Measurements from ENCODE around the gene COL6A1.

The COL6A1 gene

GRCh38 chr21:45962531-45963231, 18.9 kb upstream of the COL6A1 start:
- DNase-seq (ENCODE audit: low read depth, low spot score): no peak
- Histone ChIP-seq H3K4me1 (ENCODE audit: insufficient read depth, insufficient read length) (no peaks in the 10 kb centered on the region), H3K9ac (ENCODE audit: insufficient read length, low read depth) (no peak overlapping the region), H3K36me3 (ENCODE audit: insufficient read depth, insufficient read length, low read length) (no peaks in the 10 kb centered on the region), H3K9me3 (ENCODE audit: insufficient read depth, low read length) (peaks cover 85% of the 10 kb centered on the region), H3K4me3 (ENCODE audit: insufficient read length, low read depth) (no peak overlapping the region), H3K27me3 (ENCODE audit: insufficient read depth, insufficient read length) (no peaks in the 10 kb centered on the region)
- TF ChIP-seq YY1 (IDR thresholded peaks at IDR 0.05; ENCODE audit: insufficient read depth, insufficient read length) (no peak), SUZ12 (IDR thresholded peaks at IDR 0.05; ENCODE audit: extremely low read depth, insufficient read depth, insufficient read length) (no peak), ZNF274 (IDR thresholded peaks at IDR 0.05; ENCODE audit: low read depth, low read length) (no peak)

GRCh38 chr21:45963232-45963570, 18.4 kb upstream of the COL6A1 start:
- Histone ChIP-seq H3K9me3 (ENCODE audit: insufficient read depth, low read length) (peaks cover 85% of the 10 kb centered on the region), H3K27me3 (ENCODE audit: insufficient read depth, insufficient read length) (no peaks in the 10 kb centered on the region), H3K4me1 (ENCODE audit: insufficient read depth, insufficient read length) (no peaks in the 10 kb centered on the region), H3K36me3 (ENCODE audit: insufficient read depth, insufficient read length, low read length) (no peaks in the 10 kb centered on the region), H3K4me3 (ENCODE audit: insufficient read length, low read depth) (no peak overlapping the region), H3K9ac (ENCODE audit: insufficient read length, low read depth) (no peak overlapping the region)
- TF ChIP-seq SUZ12 (IDR thresholded peaks at IDR 0.05; ENCODE audit: extremely low read depth, insufficient read depth, insufficient read length): no peak
- TF ChIP-seq ZNF274 (IDR thresholded peaks at IDR 0.05; ENCODE audit: low read depth, low read length): no peak
- no peak for TF ChIP-seq YY1 (IDR thresholded peaks at IDR 0.05; ENCODE audit: insufficient read depth, insufficient read length)
- no peak for DNase-seq (ENCODE audit: low read depth, low spot score)

GRCh38 chr21:45964649-45965048, 16.9 kb upstream of the COL6A1 start:
- Histone ChIP-seq H3K27me3 (ENCODE audit: insufficient read depth, insufficient read length) (no peaks in the 10 kb centered on the region), H3K36me3 (ENCODE audit: insufficient read depth, insufficient read length, low read length) (no peaks in the 10 kb centered on the region), H3K4me1 (ENCODE audit: insufficient read depth, insufficient read length) (no peaks in the 10 kb centered on the region), H3K9me3 (ENCODE audit: insufficient read depth, low read length) (peaks cover 79% of the 10 kb centered on the region), H3K9ac (ENCODE audit: insufficient read length, low read depth) (no peak overlapping the region), H3K4me3 (ENCODE audit: insufficient read length, low read depth) (no peak overlapping the region)
- DNase-seq (ENCODE audit: low read depth, low spot score): no peak
- TF ChIP-seq SUZ12 (IDR thresholded peaks at IDR 0.05; ENCODE audit: extremely low read depth, insufficient read depth, insufficient read length) (no peak), YY1 (IDR thresholded peaks at IDR 0.05; ENCODE audit: insufficient read depth, insufficient read length) (no peak), ZNF274 (IDR thresholded peaks at IDR 0.05; ENCODE audit: low read depth, low read length) (no peak)

- no peak for DNase-seq (ENCODE audit: low read depth, low spot score)
- no peak overlapping the region for H3K9ac ChIP-seq (ENCODE audit: insufficient read length, low read depth)
- H3K27me3 ChIP-seq (ENCODE audit: insufficient read depth, insufficient read length): no peaks in the 10 kb centered on the region
- peaks cover 3% of the 10 kb centered on the region for H3K4me1 ChIP-seq (ENCODE audit: insufficient read depth, insufficient read length)
- peaks cover 73% of the 10 kb centered on the region for H3K9me3 ChIP-seq (ENCODE audit: insufficient read depth, low read length)
- no peaks in the 10 kb centered on the region for H3K36me3 ChIP-seq (ENCODE audit: insufficient read depth, insufficient read length, low read length)
- H3K4me3 ChIP-seq (ENCODE audit: insufficient read length, low read depth): no peak overlapping the region
- TF ChIP-seq YY1 (IDR thresholded peaks at IDR 0.05; ENCODE audit: insufficient read depth, insufficient read length): no peak
- TF ChIP-seq SUZ12 (IDR thresholded peaks at IDR 0.05; ENCODE audit: extremely low read depth, insufficient read depth, insufficient read length): no peak
- TF ChIP-seq ZNF274 (IDR thresholded peaks at IDR 0.05; ENCODE audit: low read depth, low read length): no peak
Measured at GRCh38 chr21:45965084-45965809, 16.3 kb upstream of the COL6A1 start.

GRCh38 chr21:45966791-45967394, 14.7 kb upstream of the COL6A1 start:
- Histone ChIP-seq H3K27me3 (ENCODE audit: insufficient read depth, insufficient read length) (peaks cover under 1% of the 10 kb centered on the region), H3K9me3 (ENCODE audit: insufficient read depth, low read length) (peaks cover 56% of the 10 kb centered on the region), H3K9ac (ENCODE audit: insufficient read length, low read depth) (no peak overlapping the region), H3K4me1 (ENCODE audit: insufficient read depth, insufficient read length) (peaks cover 17% of the 10 kb centered on the region), H3K36me3 (ENCODE audit: insufficient read depth, insufficient read length, low read length) (no peaks in the 10 kb centered on the region), H3K4me3 (ENCODE audit: insufficient read length, low read depth) (no peak overlapping the region)
- DNase-seq (ENCODE audit: low read depth, low spot score): no peak
- TF ChIP-seq SUZ12 (IDR thresholded peaks at IDR 0.05; ENCODE audit: extremely low read depth, insufficient read depth, insufficient read length) (no peak), YY1 (IDR thresholded peaks at IDR 0.05; ENCODE audit: insufficient read depth, insufficient read length) (no peak), ZNF274 (IDR thresholded peaks at IDR 0.05; ENCODE audit: low read depth, low read length) (no peak)

GRCh38 chr21:45969921-45970673, 11.5 kb upstream of the COL6A1 start:
- DNase-seq (ENCODE audit: low read depth, low spot score): no peak
- peaks cover 31% of the 10 kb centered on the region for H3K4me1 ChIP-seq (ENCODE audit: insufficient read depth, insufficient read length)
- no peak for TF ChIP-seq ZNF274 (IDR thresholded peaks at IDR 0.05; ENCODE audit: low read depth, low read length)
- TF ChIP-seq SUZ12 (IDR thresholded peaks at IDR 0.05; ENCODE audit: extremely low read depth, insufficient read depth, insufficient read length): no peak
- TF ChIP-seq YY1 (IDR thresholded peaks at IDR 0.05; ENCODE audit: insufficient read depth, insufficient read length): no peak

More at GRCh38 chr21:45969921-45970673, 11.5 kb upstream of the COL6A1 start:
- Histone ChIP-seq H3K4me3 (ENCODE audit: insufficient read length, low read depth) (no peak overlapping the region), H3K9me3 (ENCODE audit: insufficient read depth, low read length) (peaks cover 24% of the 10 kb centered on the region), H3K9ac (ENCODE audit: insufficient read length, low read depth) (peak overlapping the region; percentile 79), H3K36me3 (ENCODE audit: insufficient read depth, insufficient read length, low read length) (no peaks in the 10 kb centered on the region), H3K27me3 (ENCODE audit: insufficient read depth, insufficient read length) (peaks cover 16% of the 10 kb centered on the region)
